Endothelial cell of umbilical vein (primary cell): ENCODE results near the gene PRKCZ. TPM values are rescaled to one million over a fixed set of nuclear protein-coding genes. Genes with fewer than 3 reads are reported as not detected.

ENCODE experiments used
- BruUV-seq: library from RNA; stranded (reverse); fragments of 400-500 nt; replicated peaks from 2 replicates; lab custom pipeline; 2021; lab: Mats Ljungman, UMichigan
- CTCF ChIA-PET: fragments of 300-600, 350-600 bp; sonication (Branson Sonifier 250); formaldehyde crosslinking; loops from one replicate; lab custom pipeline; 2021; ENCODE audit warnings: antibody characterized with exemption, inconsistent platforms; lab: Charles Lee
- POLR2A ChIA-PET: fragments of 300-600, 350-600 bp; sonication (Branson Sonifier 250); formaldehyde crosslinking; loops from one replicate; lab custom pipeline; 2021; ENCODE audit warnings: antibody characterized with exemption, inconsistent platforms; lab: Charles Lee
- DNase-seq: peaks from one replicate; pipeline ENCODE4 v3.0.0-alpha.2; 2011; ENCODE audit warnings: low read depth, low spot score
- FAIRE-seq: peaks from 2 replicates; lab custom pipeline; 2011; peaks lifted over from hg19 to GRCh38; lab: Jason Lieb, UNC
- H2AFZ ChIP-seq: 2 replicates; pipeline ENCODE4 v1.6.0; 2012; ENCODE audit warnings: low read depth, low read length, control low read depth, inconsistent platforms
- H3K27ac ChIP-seq: 2 replicates; pipeline ENCODE4 v1.5.1; 2011; ENCODE audit warnings: low read depth, mild to moderate bottlenecking, control low read depth, low read length, moderate library complexity; ENCODE audit not compliant: insufficient read depth
- H3K27me3 ChIP-seq, 2 experiments: 2 replicates each; pipeline versions ENCODE4 v1.6.0 to v1.6.1; 2011; ENCODE audit warnings: low read length in 2 of 2, mixed read lengths in 1 of 2; ENCODE audit not compliant: control insufficient read depth in 2 of 2, insufficient read depth in 2 of 2
- H3K36me3 ChIP-seq, 2 experiments: 2 replicates in 1 of 2; 3 replicates in 1 of 2; pipeline ENCODE4 v1.5.1; 2011; ENCODE audit warnings: low read length in 2 of 2, mild to moderate bottlenecking in 1 of 2, moderate library complexity in 1 of 2; ENCODE audit not compliant: control insufficient read depth in 2 of 2, insufficient read depth in 2 of 2; ENCODE audit errors: extremely low read depth in 1 of 2
- H3K4me1 ChIP-seq: 3 replicates; pipeline ENCODE4 v1.5.1; 2011; ENCODE audit warnings: mild to moderate bottlenecking, low read length; ENCODE audit not compliant: control insufficient read depth, insufficient read depth; ENCODE audit errors: extremely low read depth
- H3K4me2 ChIP-seq: 2 replicates; pipeline ENCODE4 v1.6.1; 2011; ENCODE audit warnings: low read length, control low read depth, mixed read lengths; ENCODE audit not compliant: insufficient read depth
- H3K4me3 ChIP-seq, 3 experiments: fragments of 200-600 bp in 1 of 3; sonication (generic), shearing (Covaris generic) in 1 of 3; replicated peaks in 1 of 3; 2 replicates each; pipeline ENCODE4 v1.5.1; 2011 to 2016; ENCODE audit warnings: control low read depth in 3 of 3, low read length in 3 of 3, mild to moderate bottlenecking in 2 of 3, inconsistent platforms in 1 of 3, low read depth in 1 of 3, moderate library complexity in 1 of 3; ENCODE audit not compliant: insufficient read depth in 1 of 3
- H3K79me2 ChIP-seq: 2 replicates; pipeline ENCODE4 v1.6.0; 2012; ENCODE audit warnings: low read length, inconsistent platforms; ENCODE audit not compliant: control insufficient read depth, insufficient read depth
- H3K9ac ChIP-seq: replicated peaks from 2 replicates; pipeline ENCODE3; 2011; ENCODE audit warnings: low read length, control low read depth; ENCODE audit not compliant: insufficient read depth; ENCODE audit errors: extremely low read depth
- H3K9me1 ChIP-seq: replicated peaks from 3 replicates; pipeline ENCODE4 v1.6.0; 2011; ENCODE audit warnings: mild to moderate bottlenecking, low read length; ENCODE audit not compliant: control insufficient read depth, insufficient read depth; ENCODE audit errors: extremely low read depth
- H3K9me3 ChIP-seq: replicated peaks from 2 replicates; pipeline ENCODE4 v1.5.1; 2012; ENCODE audit warnings: low read length, inconsistent platforms; ENCODE audit not compliant: control insufficient read depth, insufficient read depth
- H4K20me1 ChIP-seq: replicated peaks from 2 replicates; pipeline ENCODE3; 2011; ENCODE audit warnings: mild to moderate bottlenecking, low read length; ENCODE audit not compliant: control insufficient read depth, insufficient read depth; ENCODE audit errors: extremely low read depth
- EZH2 ChIP-seq: IDR thresholded peaks from 2 replicates; pipeline ENCODE4 v1.6.1; 2012; ENCODE audit warnings: borderline replicate concordance, low read depth, mild to moderate bottlenecking, moderate library complexity, low read length, inconsistent platforms; ENCODE audit not compliant: severe bottlenecking
- FOS ChIP-seq: IDR thresholded peaks from 2 replicates; pipeline ENCODE4 v1.6.1; 2011; ENCODE audit warnings: mild to moderate bottlenecking, low read length, moderate library complexity, borderline replicate concordance; ENCODE audit not compliant: insufficient read depth
- GATA2 ChIP-seq: IDR thresholded peaks from 2 replicates; pipeline ENCODE4 v1.7.0; 2011; ENCODE audit warnings: low read depth, mild to moderate bottlenecking, moderate library complexity, mixed read lengths, low read length; ENCODE audit not compliant: insufficient read length, insufficient read depth
- JUN ChIP-seq: IDR thresholded peaks from 2 replicates; pipeline ENCODE4 v1.6.1; 2011; ENCODE audit warnings: borderline replicate concordance, low read depth; ENCODE audit not compliant: insufficient read length, insufficient read depth
- MYC ChIP-seq: IDR thresholded peaks from one replicate; pipeline ENCODE4 v1.6.1; 2011; ENCODE audit warnings: mild to moderate bottlenecking, low read depth, low read length
- POLR2A ChIP-seq: IDR thresholded peaks from 2 replicates; pipeline ENCODE4 v1.6.1; 2012; ENCODE audit warnings: low read depth, mild to moderate bottlenecking, control low read depth, low read length
- POLR2AphosphoS5 ChIP-seq: IDR thresholded peaks from 2 replicates; pipeline ENCODE4 v1.6.1; 2012; ENCODE audit warnings: low read depth, mild to moderate bottlenecking, control low read depth, low read length, moderate library complexity; ENCODE audit not compliant: insufficient read depth
- dilution Hi-C: fragments of 300-500 bp; cut with MboI; formaldehyde crosslinking; loops from one replicate; pipeline ENCODE4 v1.15.0; 2019; ENCODE audit warnings: low sequenced_read_pairs; ENCODE audit not compliant: extremely low pct_ligation_motif_present
- intact Hi-C: fragments of 100-400 bp; cut with micrococcal nuclease; formaldehyde crosslinking; loops from one replicate; pipeline ENCODE4 v1.10.0; 2022
- polyA plus RNA-seq, 4 experiments: library from polyadenylated mRNA; depleted of rRNA in 3 of 4; stranded (reverse) in 3 of 4; unstranded in 1 of 4; fragments of >200 nt; gene quantifications; 2 replicates each; pipeline versions ENCODE4 v1.2.1 to v1.2.3, GENCODE V29; 2011 to 2012; ENCODE audit warnings: missing spikeins in 1 of 4
- total RNA-seq: library from RNA; stranded (reverse); gene quantifications from 2 replicates; pipeline ENCODE4 v1.2.3, GENCODE V29; 2021
- TF ChIP-seq, protein P1 (sequence below): IDR thresholded peaks from 2 replicates; pipeline ENCODE4 v1.6.1; 2011; ENCODE audit not compliant: insufficient read depth, insufficient read length
- TF ChIP-seq, protein P2 (sequence below), 2 donors: IDR thresholded peaks; 1 replicate in 1 of 2; 2 replicates in 1 of 2; pipeline ENCODE4 v1.5.1; 2011; ENCODE audit warnings: low read length in 2 of 2, mild to moderate bottlenecking in 2 of 2, moderate library complexity in 2 of 2, control low read depth in 1 of 2, inconsistent platforms in 1 of 2, low read depth in 1 of 2; ENCODE audit not compliant: insufficient read depth in 1 of 2; ENCODE audit errors: extremely low read depth in 1 of 2

The PRKCZ gene
- total and polyA plus RNA-seq, 2 donors (not counting 3 experiments of a cell fraction or from before 2014, with no cell fraction given): 0.22 to 1.7 TPM

DNA sequence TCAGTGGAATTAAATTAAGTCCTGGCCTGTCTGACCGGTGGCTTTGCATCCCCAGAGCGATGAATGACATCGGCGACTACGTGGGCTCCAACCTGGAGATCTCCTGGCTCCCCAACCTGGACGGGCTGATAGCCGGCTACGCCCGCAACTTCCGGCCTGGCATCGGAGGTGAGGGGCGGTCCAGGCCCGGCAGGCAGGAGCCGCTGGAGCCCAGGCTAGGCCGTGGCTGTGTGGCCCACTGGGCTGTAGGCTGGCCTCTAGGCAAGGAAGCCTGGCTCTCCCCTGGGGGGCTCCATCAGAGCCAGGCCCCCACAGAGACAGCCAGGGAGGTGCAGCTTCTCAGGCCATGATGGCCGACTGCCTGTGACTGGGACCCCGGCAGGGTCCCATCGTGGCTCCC lies 25.3 kb upstream of the PRKCZ start:
- Histone ChIP-seq H3K27ac (no peak overlapping the region), H3K36me3 (no peaks in the 10 kb centered on the region), H3K27me3 (peaks cover 8 to 11% of the 10 kb centered on the region in 2 experiments), H3K79me2 (no peaks in the 10 kb centered on the region), H4K20me1 (no peaks in the 10 kb centered on the region), H3K4me1 (no peaks in the 10 kb centered on the region), H3K4me2 (no peak overlapping the region), H3K9me1 (no peaks in the 10 kb centered on the region), H3K4me3 (no peak overlapping the region), H3K9me3 (no peaks in the 10 kb centered on the region), H3K9ac (no peak overlapping the region), H2AFZ (no peak overlapping the region)
- TF ChIP-seq MYC (no peak), GATA2 (no peak), EZH2 (no peak), JUN (no peak), FOS (no peak), POLR2AphosphoS5 (no peak), POLR2A (no peak)
- TF ChIP-seq, protein P1, sequence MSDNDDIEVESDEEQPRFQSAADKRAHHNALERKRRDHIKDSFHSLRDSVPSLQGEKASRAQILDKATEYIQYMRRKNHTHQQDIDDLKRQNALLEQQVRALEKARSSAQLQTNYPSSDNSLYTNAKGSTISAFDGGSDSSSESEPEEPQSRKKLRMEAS: no peak
- TF ChIP-seq, protein P2, sequence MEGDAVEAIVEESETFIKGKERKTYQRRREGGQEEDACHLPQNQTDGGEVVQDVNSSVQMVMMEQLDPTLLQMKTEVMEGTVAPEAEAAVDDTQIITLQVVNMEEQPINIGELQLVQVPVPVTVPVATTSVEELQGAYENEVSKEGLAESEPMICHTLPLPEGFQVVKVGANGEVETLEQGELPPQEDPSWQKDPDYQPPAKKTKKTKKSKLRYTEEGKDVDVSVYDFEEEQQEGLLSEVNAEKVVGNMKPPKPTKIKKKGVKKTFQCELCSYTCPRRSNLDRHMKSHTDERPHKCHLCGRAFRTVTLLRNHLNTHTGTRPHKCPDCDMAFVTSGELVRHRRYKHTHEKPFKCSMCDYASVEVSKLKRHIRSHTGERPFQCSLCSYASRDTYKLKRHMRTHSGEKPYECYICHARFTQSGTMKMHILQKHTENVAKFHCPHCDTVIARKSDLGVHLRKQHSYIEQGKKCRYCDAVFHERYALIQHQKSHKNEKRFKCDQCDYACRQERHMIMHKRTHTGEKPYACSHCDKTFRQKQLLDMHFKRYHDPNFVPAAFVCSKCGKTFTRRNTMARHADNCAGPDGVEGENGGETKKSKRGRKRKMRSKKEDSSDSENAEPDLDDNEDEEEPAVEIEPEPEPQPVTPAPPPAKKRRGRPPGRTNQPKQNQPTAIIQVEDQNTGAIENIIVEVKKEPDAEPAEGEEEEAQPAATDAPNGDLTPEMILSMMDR (IDR thresholded peaks at IDR 0.05; ENCODE audit: extremely low read depth in 1 of 2, insufficient read depth in 1 of 2, low read depth in 1 of 2, low read length in 2 of 2): no peak
- no TSS peak for BruUV-seq
- intact Hi-C loops (no loop called here), dilution Hi-C loops (no loop called here)
- no peak for FAIRE-seq
- DNase-seq: no peak
- ChIA-PET POLR2A (no interaction called here), CTCF (no interaction called here)
